H1 (cell line): Measurements from ENCODE around the gene ERLEC1. TPM values are rescaled to one million over a fixed set of nuclear protein-coding genes. Genes with fewer than 3 reads are reported as not detected.

Experiments used
- BCL11A ChIP-seq, 2 experiments: IDR thresholded peaks; one replicate each; pipeline ENCODE4 v1.6.1; 2011; ENCODE audit warnings: low read depth in 2 of 2, low read length in 2 of 2, mild to moderate bottlenecking in 2 of 2
- CHD1 ChIP-seq: IDR thresholded peaks from 2 replicates; pipeline ENCODE4 v1.6.1; 2012; ENCODE audit warnings: low read depth, low read length, improper control_type of control experiment
- CREB1 ChIP-seq: IDR thresholded peaks from 2 replicates; pipeline ENCODE4 v1.6.1; 2012; ENCODE audit warnings: inconsistent platforms
- CTBP2 ChIP-seq: IDR thresholded peaks from 2 replicates; pipeline ENCODE4 v1.7.0; 2011; ENCODE audit warnings: borderline replicate concordance, mild to moderate bottlenecking, moderate library complexity, mixed read lengths, low read length; ENCODE audit not compliant: insufficient read depth, insufficient read length
- EGR1 ChIP-seq: IDR thresholded peaks from 2 replicates; pipeline ENCODE4 v1.6.1; 2011; ENCODE audit warnings: low read depth, low read length, borderline replicate concordance
- FOSL1 ChIP-seq: IDR thresholded peaks from 2 replicates; pipeline ENCODE4 v1.6.1; 2011; ENCODE audit warnings: mild to moderate bottlenecking, low read depth, low read length, moderate library complexity; ENCODE audit not compliant: insufficient read depth
- GTF2F1 ChIP-seq: IDR thresholded peaks from 2 replicates; pipeline ENCODE4 v1.6.1; 2012; ENCODE audit warnings: low read depth, low read length, improper control_type of control experiment, borderline replicate concordance
- NANOG ChIP-seq: IDR thresholded peaks from 2 replicates; pipeline ENCODE4 v1.6.1; 2011; ENCODE audit warnings: low read length, low read depth, mild to moderate bottlenecking, inconsistent platforms; ENCODE audit not compliant: insufficient read depth, poor library complexity, severe bottlenecking
- POLR2AphosphoS5 ChIP-seq: IDR thresholded peaks from 2 replicates; pipeline ENCODE4 v1.6.1; 2011; ENCODE audit warnings: low read depth, low read length
- RFX5 ChIP-seq: IDR thresholded peaks from 2 replicates; pipeline ENCODE4 v1.6.1; 2011; ENCODE audit warnings: low read depth, low read length, improper control_type of control experiment, borderline replicate concordance
- RXRA ChIP-seq: IDR thresholded peaks from 2 replicates; pipeline ENCODE4 v1.6.1; 2011; ENCODE audit warnings: low read depth, mild to moderate bottlenecking, low read length, moderate library complexity; ENCODE audit not compliant: insufficient read depth
- SAP30 ChIP-seq: fragments of 300-600 bp; sonication (generic); IDR thresholded peaks from 2 replicates; pipeline ENCODE4 v1.7.1; 2012; ENCODE audit warnings: low read length, moderate library complexity, mild to moderate bottlenecking, inconsistent platforms; ENCODE audit not compliant: insufficient read depth, insufficient replicate concordance
- SIN3A ChIP-seq, 2 experiments: IDR thresholded peaks in 1 of 2; conservative IDR thresholded peaks in 1 of 2; 2 replicates each; pipeline ENCODE4 v1.6.1; 2011 to 2012; ENCODE audit warnings: low read length in 2 of 2, improper control_type of control experiment in 1 of 2, low read depth in 1 of 2, mild to moderate bottlenecking in 1 of 2
- TBP ChIP-seq: IDR thresholded peaks from 2 replicates; pipeline ENCODE4 v1.6.1; 2011; ENCODE audit warnings: low read depth, low read length, improper control_type of control experiment
- polyA plus RNA-seq, 7 experiments: library from polyadenylated mRNA; depleted of rRNA in 3 of 7; stranded (reverse) in 5 of 7; unstranded in 2 of 7; fragments of >200 nt in 5 of 7; fragments of 200-250 nt in 2 of 7; gene quantifications; 1 replicate in 5 of 7; 2 replicates in 1 of 7; 4 replicates in 1 of 7; pipeline versions ENCODE4 v1.2.1 to v1.2.3, GENCODE V29; 2011 to 2013; ENCODE audit warnings: missing spikeins in 2 of 7, mixed read lengths in 2 of 7
- total RNA-seq: library from RNA; stranded (reverse); fragmentation: NEBNext Ultra II Directional; extraction: Animal tissue kit (Norgen Biotek cat#: 25700); gene quantifications from 2 replicates; pipeline ENCODE4 v1.2.1, GENCODE V29; 2021
- TF ChIP-seq, protein P1 (sequence below): IDR thresholded peaks from 2 replicates; pipeline ENCODE4 v1.6.1; 2012; ENCODE audit warnings: low read length, inconsistent platforms

ERLEC1 gene
- total and polyA plus RNA-seq, 2 of the 8 experiments (the other 6 are each of a cell fraction or from before 2014, with no cell fraction given): 12.9 to 26.7 TPM

DNA sequence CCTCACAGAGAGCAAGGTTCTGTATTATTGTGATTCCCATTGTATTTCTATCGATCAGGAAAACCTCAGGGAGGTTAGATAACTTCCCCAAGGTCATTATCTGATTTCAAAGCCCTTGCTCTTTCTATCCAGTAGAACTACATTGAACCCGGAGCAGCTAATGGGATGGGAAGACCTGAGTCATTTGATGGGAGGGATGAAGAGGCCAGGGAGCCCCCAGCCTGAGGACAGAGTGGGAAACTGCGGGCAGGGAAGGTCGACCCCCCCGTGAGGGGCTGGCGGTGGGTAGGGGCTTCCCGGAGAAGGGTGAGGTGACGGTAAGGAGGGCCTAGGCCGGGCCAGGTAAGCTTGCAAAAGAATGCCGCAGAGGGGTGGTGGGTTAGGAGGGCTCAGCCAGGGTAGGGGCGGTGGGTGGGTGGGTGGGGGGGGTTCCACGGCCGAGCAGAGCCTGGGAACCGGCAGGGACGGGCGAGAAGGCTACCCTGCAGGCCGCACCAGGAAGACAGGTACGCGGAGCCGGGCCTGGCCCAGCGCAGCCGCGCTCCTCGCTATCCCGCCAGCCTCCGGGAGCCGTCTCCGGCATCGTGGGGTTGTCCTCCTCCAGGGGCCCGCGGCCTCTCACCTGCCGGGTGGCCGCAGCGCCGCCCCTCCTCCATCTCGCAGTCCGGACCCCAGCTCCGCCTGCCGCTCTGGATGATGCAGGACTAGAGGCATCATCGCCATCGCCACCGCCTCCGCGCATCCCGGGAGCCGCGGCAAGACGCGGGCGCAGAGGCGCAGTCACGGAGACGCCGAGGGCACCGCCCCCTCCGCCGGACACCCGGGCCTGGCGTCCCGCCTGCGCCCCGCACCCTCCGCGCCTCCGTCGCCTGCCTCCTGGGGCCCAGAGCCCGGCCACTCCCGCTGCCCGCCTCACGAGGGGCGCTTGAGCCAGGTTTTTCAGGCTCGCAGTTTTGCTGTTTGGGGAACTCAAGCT is 72.7 kb downstream of the ERLEC1 start, which contains the start of gene GPR75 (continued):
- no peak for TF ChIP-seq RXRA
- no peak for TF ChIP-seq RFX5
- TF ChIP-seq NANOG: no peak
- peak; percentile 55; the same call in 1 of the 2 replicates for TF ChIP-seq CREB1
- no peak for TF ChIP-seq BCL11A (IDR thresholded peaks at IDR 0.05; ENCODE audit: low read depth in 2 of 2, low read length in 2 of 2)
- TF ChIP-seq EGR1: 0 out of 2 replicates have a peak, but pooled peaks have one; percentile 26
- TF ChIP-seq SIN3A (conservative IDR thresholded peaks at IDR 0.05 in 1 of 2, IDR thresholded peaks at IDR 0.05 in 1 of 2; ENCODE audit: low read depth in 1 of 2, low read length in 2 of 2): no peak; a peak in 1 of 4 replicates
- TF ChIP-seq, protein P1, sequence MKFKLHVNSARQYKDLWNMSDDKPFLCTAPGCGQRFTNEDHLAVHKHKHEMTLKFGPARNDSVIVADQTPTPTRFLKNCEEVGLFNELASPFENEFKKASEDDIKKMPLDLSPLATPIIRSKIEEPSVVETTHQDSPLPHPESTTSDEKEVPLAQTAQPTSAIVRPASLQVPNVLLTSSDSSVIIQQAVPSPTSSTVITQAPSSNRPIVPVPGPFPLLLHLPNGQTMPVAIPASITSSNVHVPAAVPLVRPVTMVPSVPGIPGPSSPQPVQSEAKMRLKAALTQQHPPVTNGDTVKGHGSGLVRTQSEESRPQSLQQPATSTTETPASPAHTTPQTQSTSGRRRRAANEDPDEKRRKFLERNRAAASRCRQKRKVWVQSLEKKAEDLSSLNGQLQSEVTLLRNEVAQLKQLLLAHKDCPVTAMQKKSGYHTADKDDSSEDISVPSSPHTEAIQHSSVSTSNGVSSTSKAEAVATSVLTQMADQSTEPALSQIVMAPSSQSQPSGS: no peak
- TF ChIP-seq TBP: peak; percentile 7; the same call in 1 of the 2 replicates
- TF ChIP-seq GTF2F1: no peak
- TF ChIP-seq FOSL1: no peak
- no peak for TF ChIP-seq SAP30
- no peak for TF ChIP-seq CTBP2
- peak; percentile 29; the same call in 1 of the 2 replicates for TF ChIP-seq POLR2AphosphoS5
- no peak for TF ChIP-seq CHD1
